MM.1S (cell line): ENCODE results near the gene ANO10.

ENCODE experiments used
- DNase-seq: peaks from one replicate; pipeline ENCODE4 v3.0.0-alpha.2; 2015
- H2AFZ ChIP-seq: fragments of 300-600 bp; sonication (generic); 2 replicates; pipeline ENCODE4 v1.6.0; 2016; ENCODE audit warnings: antibody characterized with exemption, low read length
- H3F3A ChIP-seq: fragments of 300-600 bp; sonication (generic); 2 replicates; pipeline ENCODE4 v1.6.1; 2016; ENCODE audit warnings: mild to moderate bottlenecking, antibody characterized with exemption, low read length, moderate library complexity, mixed read lengths; ENCODE audit not compliant: insufficient read depth
- H3K27ac ChIP-seq: fragments of 300-600 bp; sonication (generic); 2 replicates; pipeline ENCODE4 v1.5.1; 2016; ENCODE audit warnings: mild to moderate bottlenecking, low read length
- H3K27me3 ChIP-seq: fragments of 300-600 bp; sonication (generic); replicated peaks from 2 replicates; pipeline ENCODE4 v1.6.0; 2016; ENCODE audit warnings: low read length; ENCODE audit not compliant: insufficient read depth
- H3K36me3 ChIP-seq: fragments of 300-600 bp; sonication (generic); replicated peaks from 2 replicates; pipeline ENCODE4 v1.6.1; 2016; ENCODE audit warnings: mild to moderate bottlenecking, low read length, mixed read lengths; ENCODE audit not compliant: insufficient read depth
- H3K4me1 ChIP-seq: fragments of 300-600 bp; sonication (generic); 2 replicates; pipeline ENCODE4 v1.6.1; 2016; ENCODE audit warnings: low read length, mixed read lengths
- H3K4me2 ChIP-seq: fragments of 300-600 bp; sonication (generic); 2 replicates; pipeline ENCODE4 v1.6.0; 2016; ENCODE audit warnings: low read depth, low read length
- H3K4me3 ChIP-seq: fragments of 300-600 bp; sonication (generic); 2 replicates; pipeline ENCODE4 v1.5.1; 2016; ENCODE audit warnings: low read length, mixed read lengths
- H3K79me2 ChIP-seq: fragments of 300-600 bp; sonication (generic); 2 replicates; pipeline ENCODE4 v1.6.1; 2016; ENCODE audit warnings: mixed run types, low read length, mixed read lengths
- H3K9ac ChIP-seq: fragments of 300-600 bp; sonication (generic); 2 replicates; pipeline ENCODE4 v1.6.1; 2016; ENCODE audit warnings: low read length, mixed read lengths
- H3K9me2 ChIP-seq: fragments of 300-600 bp; sonication (generic); replicated peaks from 2 replicates; pipeline ENCODE4 v1.6.1; 2016; ENCODE audit warnings: mild to moderate bottlenecking, low read length, mixed read lengths; ENCODE audit not compliant: insufficient read depth
- H3K9me3 ChIP-seq: fragments of 300-600 bp; sonication (generic); replicated peaks from 2 replicates; pipeline ENCODE4 v1.6.1; 2016; ENCODE audit warnings: mild to moderate bottlenecking, low read length, mixed read lengths; ENCODE audit not compliant: insufficient read depth
- H4K20me1 ChIP-seq: fragments of 300-600 bp; sonication (generic); 2 replicates; pipeline ENCODE4 v1.6.1; 2016; ENCODE audit warnings: mild to moderate bottlenecking, low read length, moderate library complexity, mixed read lengths; ENCODE audit not compliant: insufficient read depth
- EZH2 ChIP-seq: fragments of 300-600 bp; sonication (generic); optimal IDR thresholded peaks from 2 replicates; pipeline ENCODE3; 2017; ENCODE audit warnings: low read depth, mild to moderate bottlenecking, antibody characterized with exemption, low read length, mixed read lengths
- EZH2phosphoT487 ChIP-seq: fragments of 300-600 bp; sonication (generic); IDR thresholded peaks from 2 replicates; pipeline ENCODE4 v1.6.1; 2018; ENCODE audit warnings: antibody characterized with exemption, low read length
- TF ChIP-seq, protein P1 (sequence below): fragments of 300-600 bp; sonication (generic); IDR thresholded peaks from 2 replicates; pipeline ENCODE4 v1.5.1; 2016; ENCODE audit warnings: antibody characterized with exemption, low read length, mixed read lengths

ANO10 gene

GRCh38 chr3:43379343-43379742 lies 242.5 kb downstream of the ANO10 start:
- TF ChIP-seq EZH2phosphoT487, result no peak
- TF ChIP-seq, protein P1, sequence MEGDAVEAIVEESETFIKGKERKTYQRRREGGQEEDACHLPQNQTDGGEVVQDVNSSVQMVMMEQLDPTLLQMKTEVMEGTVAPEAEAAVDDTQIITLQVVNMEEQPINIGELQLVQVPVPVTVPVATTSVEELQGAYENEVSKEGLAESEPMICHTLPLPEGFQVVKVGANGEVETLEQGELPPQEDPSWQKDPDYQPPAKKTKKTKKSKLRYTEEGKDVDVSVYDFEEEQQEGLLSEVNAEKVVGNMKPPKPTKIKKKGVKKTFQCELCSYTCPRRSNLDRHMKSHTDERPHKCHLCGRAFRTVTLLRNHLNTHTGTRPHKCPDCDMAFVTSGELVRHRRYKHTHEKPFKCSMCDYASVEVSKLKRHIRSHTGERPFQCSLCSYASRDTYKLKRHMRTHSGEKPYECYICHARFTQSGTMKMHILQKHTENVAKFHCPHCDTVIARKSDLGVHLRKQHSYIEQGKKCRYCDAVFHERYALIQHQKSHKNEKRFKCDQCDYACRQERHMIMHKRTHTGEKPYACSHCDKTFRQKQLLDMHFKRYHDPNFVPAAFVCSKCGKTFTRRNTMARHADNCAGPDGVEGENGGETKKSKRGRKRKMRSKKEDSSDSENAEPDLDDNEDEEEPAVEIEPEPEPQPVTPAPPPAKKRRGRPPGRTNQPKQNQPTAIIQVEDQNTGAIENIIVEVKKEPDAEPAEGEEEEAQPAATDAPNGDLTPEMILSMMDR, result no peak
- TF ChIP-seq EZH2, result no peak

DNA sequence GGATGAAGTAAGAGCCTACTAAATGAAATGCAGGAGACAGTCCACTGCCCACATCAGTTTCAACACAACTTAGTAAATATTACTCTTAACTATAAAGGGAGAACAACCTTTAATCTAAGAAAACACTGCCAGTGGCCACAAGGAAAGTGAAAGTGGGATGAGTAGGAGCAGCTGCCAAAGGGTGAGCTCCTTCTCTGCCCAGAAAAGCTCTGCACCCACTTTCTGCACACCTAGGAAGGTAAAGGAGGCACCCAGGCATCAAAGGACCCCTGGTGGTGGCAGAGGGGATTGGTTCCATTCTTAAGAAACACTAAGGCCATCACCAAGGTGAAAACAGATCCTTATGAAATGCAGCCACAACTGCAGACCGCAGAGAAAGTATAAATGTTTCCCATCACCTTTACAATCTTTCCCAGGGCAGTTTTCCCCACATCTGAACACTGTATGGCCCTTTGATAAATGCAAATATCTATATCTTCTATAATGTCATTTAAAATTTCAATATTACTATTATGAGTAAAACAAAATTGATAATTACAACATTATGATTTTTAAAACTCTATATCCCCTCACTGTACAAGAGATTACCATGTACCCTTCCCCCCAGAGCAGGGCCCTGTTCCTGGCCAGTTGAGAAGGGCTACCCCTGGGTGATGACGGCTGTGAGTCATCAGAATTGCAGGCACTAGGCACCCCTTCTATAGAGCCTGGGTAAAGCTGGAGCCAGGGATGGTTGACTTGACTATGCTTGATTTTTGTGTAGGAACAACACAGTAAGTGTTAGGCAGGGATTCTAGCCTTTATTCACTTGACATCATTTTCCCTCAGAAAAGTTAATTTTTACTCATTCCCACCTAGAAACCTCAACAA lies 243.5 kb downstream of the ANO10 start:
- H3K36me3 ChIP-seq, result no peaks in the 10 kb centered on the region
- H3K79me2 ChIP-seq, result no peaks in the 10 kb centered on the region
- no peaks in the 10 kb centered on the region for H4K20me1 ChIP-seq
- H2AFZ ChIP-seq, result no peak overlapping the region
- H3K4me3 ChIP-seq, result no peak overlapping the region
- TF ChIP-seq EZH2phosphoT487 (no peak), EZH2 (no peak)
- TF ChIP-seq, protein P1, result peak; percentile 80
- no peaks in the 10 kb centered on the region for H3K27me3 ChIP-seq
- H3K4me2 ChIP-seq, result no peak overlapping the region
- H3K9me2 ChIP-seq, result no peaks in the 10 kb centered on the region
- no peaks in the 10 kb centered on the region for H3K4me1 ChIP-seq
- H3K9me3 ChIP-seq, result no peaks in the 10 kb centered on the region
- H3K9ac ChIP-seq, result no peak overlapping the region
- no peaks in the 10 kb centered on the region for H3F3A ChIP-seq
- no peak overlapping the region for H3K27ac ChIP-seq
- peak; percentile 62 for DNase-seq

More at GRCh38 chr3:43379343-43379742, 242.5 kb downstream of the ANO10 start:
- Histone ChIP-seq H3K79me2 (no peaks in the 10 kb centered on the region), H3K9me3 (no peaks in the 10 kb centered on the region), H3K4me3 (no peak overlapping the region), H3K4me2 (no peak overlapping the region), H4K20me1 (no peaks in the 10 kb centered on the region), H3F3A (no peaks in the 10 kb centered on the region), H3K9me2 (no peaks in the 10 kb centered on the region), H3K27me3 (no peaks in the 10 kb centered on the region), H3K27ac (no peak overlapping the region), H3K36me3 (no peaks in the 10 kb centered on the region), H3K9ac (no peak overlapping the region), H3K4me1 (no peaks in the 10 kb centered on the region), H2AFZ (no peak overlapping the region)
- no peak for DNase-seq

GRCh38 chr3:43373560-43373928 lies 248.3 kb downstream of the ANO10 start:
- Histone ChIP-seq H3F3A (no peaks in the 10 kb centered on the region), H3K4me3 (no peak overlapping the region), H3K4me1 (no peaks in the 10 kb centered on the region), H3K9me3 (no peaks in the 10 kb centered on the region), H3K36me3 (no peaks in the 10 kb centered on the region), H3K9me2 (no peaks in the 10 kb centered on the region), H2AFZ (no peak overlapping the region), H3K4me2 (no peak overlapping the region), H3K27me3 (no peaks in the 10 kb centered on the region), H3K79me2 (no peaks in the 10 kb centered on the region), H3K9ac (no peak overlapping the region), H4K20me1 (no peaks in the 10 kb centered on the region), H3K27ac (no peak overlapping the region)
- DNase-seq, result no peak
- TF ChIP-seq, protein P1, result no peak
- no peak for TF ChIP-seq EZH2
- no peak for TF ChIP-seq EZH2phosphoT487
